KMS-11 (cell line): Measurements from ENCODE around the gene ADGRA3.

ENCODE experiments used
- H2AFZ ChIP-seq: fragments of 200-600 bp; sonication (generic); 2 replicates; pipeline ENCODE4 v1.6.1; 2016; ENCODE audit warnings: antibody characterized with exemption, mixed run types, low read depth
- H3K27ac ChIP-seq: fragments of 200-600 bp; sonication (generic); 2 replicates; pipeline ENCODE4 v1.6.1; 2016; ENCODE audit warnings: mild to moderate bottlenecking, mixed run types
- H3K27me3 ChIP-seq: fragments of 200-600 bp; sonication (generic); 2 replicates; pipeline ENCODE4 v1.6.1; 2017; ENCODE audit warnings: mild to moderate bottlenecking, low read depth, mixed run types, moderate library complexity; ENCODE audit not compliant: insufficient read depth
- H3K36me3 ChIP-seq: fragments of 200-600 bp; sonication (generic); 2 replicates; pipeline ENCODE4 v1.6.1; 2017; ENCODE audit warnings: mild to moderate bottlenecking, mixed run types; ENCODE audit not compliant: insufficient read depth
- H3K4me1 ChIP-seq: fragments of 200-600 bp; sonication (generic); 2 replicates; pipeline ENCODE4 v1.6.1; 2016; ENCODE audit warnings: mild to moderate bottlenecking, low read depth, mixed run types; ENCODE audit not compliant: poor library complexity, severe bottlenecking
- H3K4me2 ChIP-seq: fragments of 200-600 bp; sonication (generic); 2 replicates; pipeline ENCODE4 v1.7.0; 2016; ENCODE audit warnings: mild to moderate bottlenecking, mixed run types
- H3K4me3 ChIP-seq: fragments of 200-600 bp; sonication (generic); IDR thresholded peaks from 2 replicates; pipeline ENCODE4 v1.6.1; 2017; ENCODE audit warnings: low read depth, low read length, mixed read lengths; ENCODE audit not compliant: insufficient read depth
- H3K79me2 ChIP-seq: fragments of 200-600 bp; sonication (generic); 2 replicates; pipeline ENCODE4 v1.6.1; 2016; ENCODE audit warnings: low read depth, mixed run types; ENCODE audit not compliant: insufficient read depth
- H3K9ac ChIP-seq: fragments of 200-600 bp; sonication (generic); 2 replicates; pipeline ENCODE4 v1.6.1; 2016; ENCODE audit warnings: mild to moderate bottlenecking, mixed run types
- H4K20me1 ChIP-seq: fragments of 200-600 bp; sonication (generic); 2 replicates; pipeline ENCODE4 v1.6.1; 2016; ENCODE audit warnings: mild to moderate bottlenecking, mixed run types; ENCODE audit not compliant: insufficient read depth
- CTCF ChIP-seq: fragments of 200-600 bp; sonication (generic); conservative IDR thresholded peaks from 2 replicates; pipeline ENCODE4 v1.6.1; 2017; ENCODE audit warnings: low read depth, mild to moderate bottlenecking, antibody characterized with exemption, low read length, moderate library complexity, mixed read lengths

Gene ADGRA3

GRCh38 chr4:22524895-22525294 is 9.0 kb upstream of the ADGRA3 start:
- Histone ChIP-seq H3K27me3 (no peaks in the 10 kb centered on the region), H4K20me1 (no peaks in the 10 kb centered on the region), H2AFZ (no peak overlapping the region), H3K36me3 (no peaks in the 10 kb centered on the region), H3K79me2 (no peaks in the 10 kb centered on the region), H3K4me1 (no peaks in the 10 kb centered on the region), H3K4me2 (no peak overlapping the region), H3K4me3 (no peak overlapping the region), H3K9ac (no peak overlapping the region), H3K27ac (no peak overlapping the region)
- TF ChIP-seq CTCF: no peak

GRCh38 chr4:22522706-22523501 is 7.0 kb upstream of the ADGRA3 start:
- no peak for TF ChIP-seq CTCF
- Histone ChIP-seq H3K4me1 (no peaks in the 10 kb centered on the region), H3K4me3 (no peak overlapping the region), H3K4me2 (no peak overlapping the region), H3K27ac (no peak overlapping the region), H3K36me3 (no peaks in the 10 kb centered on the region), H2AFZ (no peak overlapping the region), H3K9ac (no peak overlapping the region), H3K79me2 (no peaks in the 10 kb centered on the region), H4K20me1 (no peaks in the 10 kb centered on the region), H3K27me3 (no peaks in the 10 kb centered on the region)

- Histone ChIP-seq H4K20me1 (no peaks in the 10 kb centered on the region), H3K79me2 (no peaks in the 10 kb centered on the region), H3K4me2 (no peak overlapping the region), H3K36me3 (no peaks in the 10 kb centered on the region), H3K27me3 (no peaks in the 10 kb centered on the region), H3K4me1 (no peaks in the 10 kb centered on the region), H3K9ac (no peak overlapping the region), H3K27ac (no peak overlapping the region), H3K4me3 (no peak overlapping the region), H2AFZ (no peak overlapping the region)
- TF ChIP-seq CTCF: no peak
These were observed 6.3 kb upstream of the ADGRA3 start for GRCh38 chr4:22522206-22522605.

- Histone ChIP-seq H3K4me1 (no peaks in the 10 kb centered on the region), H4K20me1 (no peaks in the 10 kb centered on the region), H3K27ac (no peak overlapping the region), H3K36me3 (no peaks in the 10 kb centered on the region), H3K79me2 (no peaks in the 10 kb centered on the region), H3K9ac (no peak overlapping the region), H3K4me2 (no peak overlapping the region), H3K4me3 (no peak overlapping the region), H3K27me3 (no peaks in the 10 kb centered on the region), H2AFZ (no peak overlapping the region)
- TF ChIP-seq CTCF: no peak
These were observed 5.4 kb upstream of the ADGRA3 start for GRCh38 chr4:22521240-22521639.
